Fibroblast of lung (primary cell): ENCODE results near the gene C20orf204. TPM values are rescaled to one million over a fixed set of nuclear protein-coding genes. Genes with fewer than 3 reads are reported as not detected.

Experiments used
- DNase-seq, 2 donors: peaks; one replicate each; pipeline versions ENCODE4 v3.0.0 to v3.0.0-alpha.2; 2010; ENCODE audit warnings: low read depth in 2 of 2
- H2AFZ ChIP-seq: 2 replicates; pipeline ENCODE4 v1.5.1; 2012; ENCODE audit warnings: low read length, control low read depth, inconsistent platforms
- H3K27ac ChIP-seq: 2 replicates; pipeline ENCODE4 v1.5.1; 2011; ENCODE audit warnings: low read length, control low read depth; ENCODE audit not compliant: insufficient read depth
- H3K27me3 ChIP-seq: 2 replicates; pipeline ENCODE4 v1.5.1; 2011; ENCODE audit warnings: mild to moderate bottlenecking, low read length; ENCODE audit not compliant: control insufficient read depth, insufficient read depth
- H3K36me3 ChIP-seq: 2 replicates; pipeline ENCODE4 v1.5.1; 2011; ENCODE audit warnings: low read length; ENCODE audit not compliant: control insufficient read depth, insufficient read depth
- H3K4me1 ChIP-seq: 2 replicates; pipeline ENCODE4 v1.5.1; 2011; ENCODE audit warnings: low read length; ENCODE audit not compliant: control insufficient read depth, insufficient read depth; ENCODE audit errors: extremely low read depth
- H3K4me2 ChIP-seq: 2 replicates; pipeline ENCODE4 v1.5.1; 2011; ENCODE audit warnings: low read length, control low read depth; ENCODE audit not compliant: insufficient read depth; ENCODE audit errors: extremely low read depth
- H3K4me3 ChIP-seq, 4 experiments: fragments of 200-600 bp in 1 of 4; sonication (generic) in 1 of 4; replicated peaks in 1 of 4; 2 replicates each; pipeline ENCODE4 v1.5.1; 2011 to 2016; ENCODE audit warnings: low read length in 4 of 4, low read depth in 3 of 4, mild to moderate bottlenecking in 3 of 4, control low read depth in 2 of 4, inconsistent platforms in 1 of 4, mixed read lengths in 1 of 4; ENCODE audit not compliant: insufficient read depth in 1 of 4; ENCODE audit errors: control extremely low read depth in 1 of 4
- H3K79me2 ChIP-seq: 2 replicates; pipeline ENCODE4 v1.5.1; 2012; ENCODE audit warnings: mild to moderate bottlenecking, low read length, inconsistent platforms; ENCODE audit not compliant: control insufficient read depth, insufficient read depth
- H3K9ac ChIP-seq: 2 replicates; pipeline ENCODE4 v1.5.1; 2011; ENCODE audit warnings: mild to moderate bottlenecking, low read length, control low read depth; ENCODE audit not compliant: insufficient read depth
- H3K9me3 ChIP-seq: 2 replicates; pipeline ENCODE4 v1.5.1; 2012; ENCODE audit warnings: low read depth, low read length; ENCODE audit not compliant: control insufficient read depth, insufficient read depth
- H4K20me1 ChIP-seq: 2 replicates; pipeline ENCODE4 v1.5.1; 2011; ENCODE audit warnings: low read length; ENCODE audit not compliant: control insufficient read depth, insufficient read depth; ENCODE audit errors: extremely low read depth
- CTCF ChIP-seq, 2 donors: IDR thresholded peaks in 1 of 2; conservative IDR thresholded peaks in 1 of 2; 1 replicate in 1 of 2; 2 replicates in 1 of 2; pipeline ENCODE4 v1.5.1; 2011 to 2012; ENCODE audit warnings: low read length in 2 of 2, control low read depth in 1 of 2, inconsistent platforms in 1 of 2, low read depth in 1 of 2, mild to moderate bottlenecking in 1 of 2
- EZH2 ChIP-seq: IDR thresholded peaks from 2 replicates; pipeline ENCODE4 v1.5.1; 2012; ENCODE audit warnings: low read length, control low read depth, mild to moderate bottlenecking; ENCODE audit errors: missing control alignments
- polyA plus RNA-seq, 2 donors: library from polyadenylated mRNA; depleted of rRNA in 1 of 2; stranded (reverse) in 1 of 2; unstranded in 1 of 2; fragments of >200 nt; gene quantifications; 2 replicates each; pipeline ENCODE4 v1.2.1, GENCODE V29; 2011 to 2012; ENCODE audit warnings: missing spikeins in 1 of 2
- total RNA-seq: library from RNA; depleted of rRNA; stranded (reverse); fragments of >200 nt; gene quantifications from 2 replicates; pipeline ENCODE4 v1.2.1, GENCODE V29; 2014

The C20orf204 gene
- total and polyA plus RNA-seq, 2 donors (not counting 1 experiment from before 2014, with no cell fraction given), result 0.02 to 0.66 TPM

DNA sequence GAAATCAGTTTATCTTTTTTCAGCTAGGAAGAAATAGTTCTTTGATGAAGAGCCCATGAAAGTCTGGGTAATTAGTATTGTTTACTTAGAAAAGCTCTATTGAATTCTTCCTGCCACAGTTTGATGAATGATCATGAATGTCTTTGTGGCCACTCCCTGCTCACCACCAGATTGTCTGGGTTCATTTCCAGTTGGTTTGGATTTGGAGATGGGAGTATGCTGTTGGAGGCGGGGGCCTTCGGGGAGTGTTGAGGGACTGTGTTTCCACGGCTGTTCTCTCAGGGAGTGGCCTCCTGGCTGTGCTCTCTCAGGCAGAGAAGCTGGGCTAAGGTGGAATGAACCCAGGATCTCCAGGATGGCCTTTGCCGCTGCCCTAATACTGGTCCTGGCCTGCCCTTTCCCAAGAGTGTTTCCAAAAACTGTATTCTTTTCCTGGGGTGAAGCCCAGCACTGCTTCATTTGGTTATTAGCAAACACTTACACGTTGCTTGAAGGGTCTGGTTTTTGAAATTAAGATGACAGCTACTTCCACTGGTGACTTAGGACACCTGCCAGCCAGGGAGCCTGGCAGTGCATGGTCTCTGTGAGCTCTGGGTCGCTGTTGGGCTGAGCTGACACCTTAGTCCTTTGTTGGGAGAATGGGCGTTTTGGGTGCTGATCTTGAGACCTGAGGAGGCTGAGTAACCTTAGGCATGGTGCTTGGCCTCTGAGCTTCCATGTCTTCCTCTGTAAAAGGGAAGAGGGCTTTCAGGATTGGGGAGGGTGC is 31.8 kb upstream of the C20orf204 start:
- no peak overlapping the region for H3K9ac ChIP-seq
- H3K27ac ChIP-seq, result no peak overlapping the region
- H3K4me2 ChIP-seq, result no peak overlapping the region
- DNase-seq, result peak in 1 of 2 donors; percentile 39
- no peak overlapping the region for H3K4me3 ChIP-seq
- H3K36me3 ChIP-seq, result peaks cover 17% of the 10 kb centered on the region
- H4K20me1 ChIP-seq, result no peaks in the 10 kb centered on the region
- no peaks in the 10 kb centered on the region for H3K9me3 ChIP-seq
- H3K4me1 ChIP-seq, result peaks cover 3% of the 10 kb centered on the region
- TF ChIP-seq EZH2 (no peak), CTCF (conservative IDR thresholded peaks at IDR 0.05 in 1 of 2, IDR thresholded peaks at IDR 0.05 in 1 of 2; ENCODE audit: low read depth in 1 of 2, low read length in 2 of 2) (no peak)
- H2AFZ ChIP-seq, result no peak overlapping the region
- H3K27me3 ChIP-seq, result no peaks in the 10 kb centered on the region
- peaks cover 4% of the 10 kb centered on the region for H3K79me2 ChIP-seq

DNA sequence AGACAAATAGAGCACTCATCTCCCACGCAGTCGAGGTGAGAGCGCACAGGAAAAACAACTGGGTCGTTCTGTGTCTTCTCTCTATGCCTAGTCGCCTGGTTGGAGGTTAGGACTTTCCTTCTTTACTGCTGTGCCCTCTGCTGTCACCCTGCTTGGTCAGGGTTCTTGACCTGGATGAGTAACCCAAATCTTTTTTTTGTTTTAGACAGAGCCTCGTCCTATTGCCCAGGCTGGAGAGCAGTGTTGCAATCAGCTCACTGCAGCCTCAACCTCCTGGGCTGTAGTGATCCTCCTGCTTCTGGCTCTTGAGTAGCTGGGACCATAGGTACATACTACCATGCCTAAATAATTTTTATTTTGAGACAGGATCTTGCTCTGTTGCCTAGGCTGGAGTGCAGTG is 30.6 kb upstream of the C20orf204 start:
- Histone ChIP-seq H3K36me3 (peaks cover 17% of the 10 kb centered on the region), H3K4me1 (peaks cover 3% of the 10 kb centered on the region), H3K27ac (no peak overlapping the region), H3K79me2 (peaks cover 4% of the 10 kb centered on the region), H2AFZ (no peak overlapping the region), H3K4me3 (no peak overlapping the region), H3K9ac (no peak overlapping the region), H3K9me3 (no peaks in the 10 kb centered on the region), H3K4me2 (no peak overlapping the region), H4K20me1 (no peaks in the 10 kb centered on the region), H3K27me3 (no peaks in the 10 kb centered on the region)
- peak in 1 of 2 donors; percentile 35 for DNase-seq
- no peak for TF ChIP-seq EZH2
- TF ChIP-seq CTCF (conservative IDR thresholded peaks at IDR 0.05 in 1 of 2, IDR thresholded peaks at IDR 0.05 in 1 of 2; ENCODE audit: low read depth in 1 of 2, low read length in 2 of 2), result no peak

DNA sequence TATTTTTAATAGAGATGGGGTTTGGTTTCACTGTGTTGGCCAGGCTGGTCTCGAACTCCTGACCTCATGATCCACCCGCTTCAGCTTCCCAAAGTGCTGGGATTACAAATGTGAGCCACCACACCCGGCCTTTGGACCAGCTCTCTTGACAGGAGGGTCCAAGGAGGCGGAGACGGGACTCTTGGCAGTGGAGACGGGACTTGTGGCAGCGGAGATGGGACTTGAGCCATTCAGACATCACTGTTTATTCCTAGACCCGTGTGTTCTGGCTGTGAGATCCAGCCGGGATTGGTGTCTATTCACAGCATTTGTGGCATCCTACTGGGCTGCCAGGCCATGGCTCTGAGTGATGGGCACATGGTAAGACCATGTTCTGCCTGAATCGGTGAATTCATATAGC is 29.5 kb upstream of the C20orf204 start:
- Histone ChIP-seq H3K27ac (no peak overlapping the region), H3K4me3 (no peak overlapping the region), H4K20me1 (no peaks in the 10 kb centered on the region), H3K27me3 (no peaks in the 10 kb centered on the region), H3K79me2 (peaks cover 4% of the 10 kb centered on the region), H2AFZ (no peak overlapping the region), H3K36me3 (peaks cover 23% of the 10 kb centered on the region), H3K9ac (no peak overlapping the region), H3K4me2 (no peak overlapping the region), H3K9me3 (no peaks in the 10 kb centered on the region), H3K4me1 (peaks cover 3% of the 10 kb centered on the region)
- no peak for DNase-seq
- TF ChIP-seq EZH2 (no peak), CTCF (conservative IDR thresholded peaks at IDR 0.05 in 1 of 2, IDR thresholded peaks at IDR 0.05 in 1 of 2; ENCODE audit: low read depth in 1 of 2, low read length in 2 of 2) (no peak)
